Stimulated activated CD4-positive, alpha-beta T cell treated with anti-CD3 and anti-CD28 coated beads, TNF-alpha, amount 100 ng/mL, for 24 hours (primary cell): ENCODE data around the gene CD53.
A peak's percentile ranks its signal among the peaks of the same experiment; 100 is the strongest.
"Not testable (repeated sequence)": the region's sequence is repeated elsewhere in the genome, so short reads cannot be mapped to it uniquely, and the experiment has no call there.

Source experiments
- DNase-seq, 3 experiments: peaks; one replicate each; pipeline ENCODE4 v3.0.0-alpha.2; 2020; ENCODE audit warnings: low read depth in 3 of 3

CD53 gene

GRCh38 chr1:110872745-110873720 lies at the start of gene CD53:
TSS of gene CD53 (plus strand) at chr1:110873148. CDS start at chr1:110891409, 18,261 bp downstream.
- DNase-seq: no peak

- DNase-seq: no peak
These were observed 48.8 kb upstream of the CD53 start for GRCh38 chr1:110824192-110824591.

- DNase-seq: peak in 2 of 3 experiments; percentile 0 to 19
These were observed 42.9 kb upstream of the CD53 start for GRCh38 chr1:110829955-110830553.

- DNase-seq: not testable (repeated sequence)
These were observed 39.2 kb upstream of the CD53 start for GRCh38 chr1:110833779-110834178.

DNA sequence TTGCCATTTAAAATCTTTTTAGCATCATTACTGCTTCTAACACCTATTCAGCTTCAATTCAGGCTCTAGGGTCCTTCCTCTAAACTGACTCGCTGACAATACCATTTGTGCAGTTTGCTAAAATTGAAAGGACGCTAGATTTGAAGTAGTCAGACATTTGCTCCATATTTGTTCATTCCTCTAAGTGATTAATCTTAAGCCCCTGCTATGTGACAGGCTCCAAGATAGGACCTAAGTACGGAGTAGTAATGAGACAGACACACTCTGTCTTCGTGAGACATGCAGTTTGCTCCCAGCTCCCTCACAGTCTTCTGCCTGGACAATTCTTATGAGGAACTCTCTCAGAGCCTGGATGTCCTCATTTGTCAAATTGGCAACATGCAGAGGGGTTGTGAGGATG lies 26.1 kb upstream of the CD53 start:
- no peak for DNase-seq

DNA sequence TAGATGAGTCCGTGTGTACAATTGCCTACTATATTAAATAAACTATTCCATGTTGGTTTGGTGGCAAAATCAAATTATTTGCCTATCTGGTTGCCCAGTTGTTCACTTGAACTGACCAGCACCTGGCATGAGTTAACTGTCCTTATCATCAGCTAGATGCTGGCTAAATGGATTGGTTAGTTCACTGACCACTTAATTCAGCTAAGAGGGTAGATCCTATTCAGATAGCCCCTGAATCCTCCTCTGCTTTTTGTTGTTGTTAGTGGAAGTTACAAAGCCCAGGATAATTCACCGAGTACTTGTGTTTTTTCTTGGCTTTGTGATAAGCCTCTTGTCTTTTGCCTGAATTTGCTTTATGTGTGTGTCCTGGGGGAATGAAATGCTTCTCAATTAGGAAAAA lies 22.8 kb upstream of the CD53 start:
- DNase-seq: no peak

DNA sequence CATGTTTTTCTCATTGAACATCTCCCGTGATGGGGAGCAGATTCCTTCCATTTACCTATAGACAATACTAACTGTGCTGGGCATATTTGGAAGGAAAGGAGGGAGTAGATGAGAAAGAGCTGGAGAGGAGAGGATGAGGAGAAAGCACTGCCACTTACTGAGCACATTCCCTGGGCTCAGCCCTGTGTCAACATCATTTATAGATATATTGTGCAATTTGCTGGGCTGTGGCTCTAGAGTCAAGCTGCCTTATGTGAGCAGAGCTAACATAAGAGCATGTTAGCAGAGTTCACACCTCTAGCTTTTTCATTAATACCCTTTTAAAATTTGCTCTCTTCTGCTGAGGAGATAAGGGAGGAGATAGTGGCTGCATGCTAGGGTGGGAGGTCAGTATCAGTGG lies 22.3 kb upstream of the CD53 start:
- DNase-seq: no peak

DNA sequence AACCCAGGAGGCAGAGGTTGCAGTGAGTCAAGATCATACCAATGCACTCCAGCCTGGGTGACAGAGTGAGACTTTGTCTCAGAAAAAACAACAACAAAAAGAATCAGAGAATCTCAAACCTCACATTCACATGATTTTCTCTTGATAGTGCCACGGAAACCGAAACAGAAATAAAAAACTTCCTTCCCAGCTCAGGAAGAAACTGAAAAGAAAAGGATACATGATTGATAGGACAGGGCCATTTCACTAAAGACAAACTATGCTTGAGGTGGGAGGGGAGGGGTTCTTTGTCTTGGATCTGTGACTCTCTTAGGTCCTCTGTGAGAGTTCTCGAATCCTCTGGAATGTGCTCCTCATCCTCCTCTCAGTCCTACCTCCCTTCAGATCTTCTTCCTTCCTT lies 19.8 kb upstream of the CD53 start:
- DNase-seq: no peak

DNA sequence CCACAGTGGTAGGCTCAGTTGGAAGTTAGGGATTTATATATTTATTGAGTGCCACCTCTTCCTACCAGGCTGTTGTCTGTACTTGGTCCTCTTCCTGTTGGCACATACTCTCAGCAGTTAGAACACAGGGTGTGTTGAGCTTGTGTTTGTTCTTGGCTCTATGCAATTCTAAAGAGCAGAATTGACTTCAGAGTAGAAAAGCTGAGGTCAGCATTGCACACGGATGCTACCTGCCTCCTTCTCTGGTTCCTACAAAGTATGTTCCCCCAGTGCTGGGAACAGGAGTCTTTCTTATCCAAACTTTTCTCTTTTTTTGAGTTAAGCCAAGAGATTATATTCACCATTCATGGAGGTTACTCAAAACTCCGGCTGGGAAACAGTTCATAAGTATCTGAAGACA lies 16.5 kb upstream of the CD53 start:
- DNase-seq: no peak

- no peak for DNase-seq
These were observed 14.7 kb upstream of the CD53 start for GRCh38 chr1:110857964-110858948.

GRCh38 chr1:110859062-110859461 lies 13.9 kb upstream of the CD53 start:
- DNase-seq: no peak

GRCh38 chr1:110860174-110860573 lies 12.8 kb upstream of the CD53 start:
- DNase-seq: no peak

DNA sequence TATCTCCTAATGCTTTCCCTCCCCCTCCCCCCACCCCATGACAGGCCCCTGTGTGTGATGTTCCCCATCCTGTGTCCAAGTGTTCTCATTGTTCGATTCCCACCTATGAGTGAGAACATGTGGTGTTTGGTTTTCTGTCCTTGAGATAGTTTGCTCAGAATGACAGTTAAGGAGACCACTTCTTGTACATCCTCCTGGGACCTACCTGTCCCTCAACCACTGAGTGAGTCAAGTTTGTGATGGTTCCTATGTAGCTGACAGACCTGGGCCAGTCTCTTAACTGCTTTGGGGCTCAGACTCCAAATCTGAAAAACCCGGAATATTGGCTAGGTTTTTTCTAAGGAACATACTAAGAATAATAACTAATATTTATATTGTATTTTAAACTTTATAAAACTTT lies 12.3 kb upstream of the CD53 start:
- not testable (repeated sequence) for DNase-seq

- DNase-seq: not testable (repeated sequence)
These were observed 11.0 kb upstream of the CD53 start for GRCh38 chr1:110861942-110862341.

DNA sequence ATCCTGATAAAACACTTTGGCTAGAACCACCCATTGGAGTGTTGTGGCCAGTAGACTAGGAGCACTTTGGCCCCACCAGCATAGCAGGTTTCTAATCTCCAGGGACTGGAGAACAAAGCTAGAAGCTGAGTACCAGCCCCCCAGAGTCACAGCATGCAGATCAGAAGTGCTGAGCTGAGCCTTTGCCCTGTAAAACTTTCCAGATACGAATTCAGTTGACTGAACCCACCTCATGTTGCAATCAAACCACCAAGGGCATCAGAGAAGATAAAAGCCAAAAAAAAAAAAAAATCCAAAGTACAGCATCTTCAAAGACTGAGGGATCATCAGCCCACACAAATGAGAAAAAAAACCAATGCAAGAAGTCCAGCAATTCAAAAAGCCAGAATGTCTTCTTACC lies 8.7 kb upstream of the CD53 start:
- no peak for DNase-seq

DNA sequence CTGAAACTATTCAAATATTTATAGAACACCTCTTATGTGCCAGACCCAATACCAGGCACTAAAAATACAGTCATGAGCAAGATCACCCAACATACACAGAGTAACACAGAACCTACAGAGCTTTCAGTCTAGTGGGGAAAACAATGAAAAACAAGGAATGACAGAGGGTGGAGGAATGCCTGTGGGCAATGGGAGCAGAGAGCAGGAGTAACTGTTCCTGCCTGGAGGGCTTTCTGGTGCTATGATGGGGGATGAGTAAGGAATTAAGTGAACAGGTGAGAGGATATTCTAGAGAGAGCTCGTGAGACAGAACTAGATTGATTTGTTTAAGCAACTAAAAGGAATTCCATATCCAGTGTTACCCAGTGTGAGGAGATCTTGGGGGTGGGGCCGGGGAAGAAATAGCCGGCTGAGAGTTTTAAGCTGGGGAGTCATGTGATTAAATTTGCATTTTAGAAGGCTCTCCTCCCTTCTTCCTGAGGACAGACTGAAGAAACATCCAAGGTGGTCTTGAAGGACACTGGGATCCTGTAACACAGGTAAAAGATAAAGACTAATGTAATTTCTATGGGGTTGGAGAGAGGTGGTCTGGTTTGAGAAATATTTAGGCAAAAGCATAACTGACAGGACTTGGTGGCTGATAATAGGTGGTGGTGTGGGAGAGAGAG lies 2.1 kb upstream of the CD53 start:
- no peak for DNase-seq

DNA sequence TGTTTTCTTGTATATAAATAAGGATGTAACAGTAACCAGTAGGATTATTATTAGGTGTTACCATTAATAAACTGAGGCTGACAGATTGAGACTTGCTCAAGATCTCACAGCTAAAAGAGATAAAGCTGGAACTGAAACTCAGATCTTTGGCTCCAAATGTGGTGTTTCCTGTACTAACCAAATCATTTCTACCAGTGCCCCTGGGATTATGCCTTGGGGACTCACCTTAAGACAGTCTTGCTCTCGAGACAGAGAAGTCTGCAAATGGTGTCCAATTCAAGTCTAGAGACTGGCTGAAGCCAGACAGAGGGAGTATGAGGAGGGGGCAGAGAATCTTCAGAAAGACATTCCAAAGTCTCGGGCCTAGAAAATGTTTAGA lies 593 bp upstream of the CD53 start:
- DNase-seq: no peak

DNA sequence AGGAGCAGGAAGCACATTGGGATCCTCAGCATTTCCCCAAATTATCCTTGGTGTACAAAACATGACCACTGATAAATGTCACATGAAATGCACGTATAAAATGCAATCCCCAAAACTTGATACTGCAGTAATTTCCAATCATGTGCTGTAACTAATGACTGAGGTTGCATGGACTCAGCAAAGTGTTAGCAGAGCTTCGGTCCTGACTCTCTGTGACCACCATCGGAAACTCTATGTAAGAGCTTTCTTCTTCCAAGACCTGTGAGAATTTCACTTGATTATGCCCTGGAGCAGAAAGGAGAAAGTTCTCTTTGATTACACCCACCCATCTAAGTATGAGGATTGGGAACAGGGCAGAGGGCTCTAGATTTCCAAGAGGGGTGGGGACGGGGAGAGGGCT lies 908 bp downstream of the CD53 start:
- DNase-seq: no peak

GRCh38 chr1:110874324-110875215 lies 1.6 kb downstream of the CD53 start:
- no peak for DNase-seq

DNA sequence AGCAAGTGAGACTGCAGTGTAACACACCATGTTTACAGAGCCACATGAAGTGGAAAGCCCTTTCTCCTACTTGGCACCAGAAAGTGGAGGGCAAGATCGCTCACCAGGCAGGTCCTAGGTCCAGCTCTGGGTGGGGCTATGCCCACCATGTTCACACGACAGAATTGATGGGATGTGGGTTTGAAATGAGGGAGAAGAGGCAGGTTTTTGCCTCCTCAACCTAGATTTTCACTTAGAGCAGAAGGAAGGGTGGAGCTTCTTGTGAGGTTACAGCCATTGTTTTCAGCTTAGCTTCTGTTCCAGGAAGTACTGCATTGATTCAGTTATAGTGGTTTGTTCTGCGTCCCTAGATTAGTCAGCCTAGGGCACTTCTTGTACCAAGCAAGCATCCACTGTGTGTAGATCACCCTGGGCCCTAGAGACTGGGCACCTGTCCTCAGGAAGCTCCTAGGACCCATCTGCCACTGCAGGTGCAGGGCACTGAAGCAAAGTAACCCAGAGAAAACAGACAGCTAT lies 2.3 kb downstream of the CD53 start:
- no peak for DNase-seq
